Lung (tissue), 12 donors: Measurements from ENCODE around the gene HLA-DRB1. TPM values are rescaled to one million over a fixed set of nuclear protein-coding genes. Genes with fewer than 3 reads are reported as not detected.

ENCODE experiments used
- ATAC-seq: fragments of 200-7000 bp; cut with Tn5 transposase; one replicate; pipeline ENCODE4 v1.9.1; 2020; ENCODE audit warnings: moderate number of reproducible peaks; ENCODE audit not compliant: insufficient read depth, low FRiP score
- DNase-seq, 3 donors: peaks; one replicate each; pipeline ENCODE4 v3.0.0-alpha.2; 2013 to 2017
- H3K27ac ChIP-seq, 2 donors: one replicate each; pipeline ENCODE4 v1.5.1; 2013; ENCODE audit warnings: mild to moderate bottlenecking in 2 of 2, moderate library complexity in 2 of 2, control low read depth in 1 of 2, inconsistent platforms in 1 of 2, low read depth in 1 of 2, low read length in 1 of 2
- H3K27me3 ChIP-seq, 3 donors: one replicate each; pipeline ENCODE4 v1.5.1; 2013; ENCODE audit warnings: low read length in 2 of 3; ENCODE audit not compliant: control insufficient read depth in 3 of 3, insufficient read depth in 3 of 3
- H3K36me3 ChIP-seq, 4 donors: one replicate each; pipeline ENCODE4 v1.5.1; 2013; ENCODE audit warnings: low read length in 4 of 4, mild to moderate bottlenecking in 1 of 4, moderate library complexity in 1 of 4; ENCODE audit not compliant: control insufficient read depth in 4 of 4, insufficient read depth in 4 of 4
- H3K4me1 ChIP-seq, 5 donors: one replicate each; pipeline ENCODE4 v1.5.1; 2013; ENCODE audit warnings: low read length in 5 of 5, mild to moderate bottlenecking in 2 of 5, moderate library complexity in 1 of 5; ENCODE audit not compliant: control insufficient read depth in 5 of 5, insufficient read depth in 5 of 5
- H3K4me3 ChIP-seq: one replicate; pipeline ENCODE4 v1.5.1; 2013; ENCODE audit warnings: mild to moderate bottlenecking, control low read depth, moderate library complexity
- H3K9ac ChIP-seq, 2 donors: one replicate each; pipeline ENCODE4 v1.5.1; 2013; ENCODE audit warnings: low read length in 2 of 2, control low read depth in 1 of 2; ENCODE audit not compliant: insufficient read depth in 1 of 2
- H3K9me3 ChIP-seq, 4 donors: one replicate each; pipeline ENCODE4 v1.5.1; 2013; ENCODE audit warnings: low read length in 3 of 4, mild to moderate bottlenecking in 1 of 4, moderate library complexity in 1 of 4; ENCODE audit not compliant: control insufficient read depth in 4 of 4, insufficient read depth in 3 of 4
- CTCF ChIP-seq: IDR thresholded peaks from 2 replicates; pipeline ENCODE4 v1.5.1; 2012; ENCODE audit warnings: mild to moderate bottlenecking; ENCODE audit errors: control extremely low read depth, extremely low read depth
- WGBS, 2 donors: extraction: QIAGEN DNeasy Blood & Tissue Kit; methylation state at CpG; one replicate each; pipeline ENCODE4 v1.1.7; 2013; 5-methylcytosine and 5-hydroxymethylcytosine counted together
- polyA plus RNA-seq, 2 donors: library from polyadenylated mRNA; stranded (reverse); fragments of 200-250 nt; gene quantifications; one replicate each; pipeline ENCODE4 v1.2.1, GENCODE V29; 2013
- total RNA-seq, 2 donors: library from RNA; depleted of rRNA in 1 of 2; stranded (reverse); fragments of >200 nt in 1 of 2; gene quantifications; one replicate each; pipeline ENCODE4 v1.2.1, GENCODE V29; 2014 to 2021
- donor health status: control.
- donor health status: control.
- donor health status: Bipolar disorder and iron deficiency.
- donor health status: healthy.
- donor health status: DM: yes; HTN: yes; CAD: no.

The HLA-DRB1 gene
- total and polyA plus RNA-seq, 4 donors, result 87.1 to 479 (median 416) TPM

GRCh38 chr6:32622545-32623401 lies 33.1 kb upstream of the HLA-DRB1 start:
- peak; percentile 41 for ATAC-seq
- 0 to 35% methylated on average over 1 of the region's 1 CpG for WGBS, 2 donors
- Histone ChIP-seq H3K4me1 (no peaks in the 10 kb centered on the region), H3K27ac (peak overlapping the region in 1 of 2 donors; percentile 24), H3K4me3 (no peak overlapping the region), H3K9ac (no peak overlapping the region), H3K9me3 (no peaks in the 10 kb centered on the region), H3K27me3 (no peaks in the 10 kb centered on the region), H3K36me3 (no peaks in the 10 kb centered on the region)
- TF ChIP-seq CTCF, result no peak
- DNase-seq, result peak; percentile 2 to 37 (median 17)

GRCh38 chr6:32621372-32621771 lies 31.7 kb upstream of the HLA-DRB1 start:
- Histone ChIP-seq H3K27me3 (no peaks in the 10 kb centered on the region), H3K9ac (no peak overlapping the region), H3K9me3 (peaks cover 0 to 2% (median 0%) of the 10 kb centered on the region in 4 donors), H3K27ac (no peak overlapping the region), H3K4me3 (no peak overlapping the region), H3K36me3 (no peaks in the 10 kb centered on the region), H3K4me1 (no peaks in the 10 kb centered on the region)
- DNase-seq (no peak), ATAC-seq (no peak)
- no peak for TF ChIP-seq CTCF
- 26 to 51% methylated on average over 3 of the region's 3 CpGs for WGBS, 2 donors

GRCh38 chr6:32617751-32618150 lies 28.1 kb upstream of the HLA-DRB1 start:
- Histone ChIP-seq H3K27ac (no peak overlapping the region), H3K4me1 (no peaks in the 10 kb centered on the region), H3K4me3 (no peak overlapping the region), H3K9me3 (peaks cover 0 to 2% (median 0%) of the 10 kb centered on the region in 4 donors), H3K36me3 (no peaks in the 10 kb centered on the region), H3K27me3 (no peaks in the 10 kb centered on the region), H3K9ac (no peak overlapping the region)
- no peak for ATAC-seq
- TF ChIP-seq CTCF, result no peak
- WGBS, 2 donors, result 64 to 100% methylated on average over 1 of the region's 1 CpG
- no peak for DNase-seq
